GM18909 (cell line): ENCODE measurements around the gene DNASE1L1.

Experiments used
- ATAC-seq: cut with Tn5 transposase; IDR thresholded peaks from one replicate; pipeline ENCODE4 v1.9.1; 2021; ENCODE audit warnings: mild to moderate bottlenecking; ENCODE audit not compliant: unreplicated experiment, poor library complexity

The DNASE1L1 gene

DNA sequence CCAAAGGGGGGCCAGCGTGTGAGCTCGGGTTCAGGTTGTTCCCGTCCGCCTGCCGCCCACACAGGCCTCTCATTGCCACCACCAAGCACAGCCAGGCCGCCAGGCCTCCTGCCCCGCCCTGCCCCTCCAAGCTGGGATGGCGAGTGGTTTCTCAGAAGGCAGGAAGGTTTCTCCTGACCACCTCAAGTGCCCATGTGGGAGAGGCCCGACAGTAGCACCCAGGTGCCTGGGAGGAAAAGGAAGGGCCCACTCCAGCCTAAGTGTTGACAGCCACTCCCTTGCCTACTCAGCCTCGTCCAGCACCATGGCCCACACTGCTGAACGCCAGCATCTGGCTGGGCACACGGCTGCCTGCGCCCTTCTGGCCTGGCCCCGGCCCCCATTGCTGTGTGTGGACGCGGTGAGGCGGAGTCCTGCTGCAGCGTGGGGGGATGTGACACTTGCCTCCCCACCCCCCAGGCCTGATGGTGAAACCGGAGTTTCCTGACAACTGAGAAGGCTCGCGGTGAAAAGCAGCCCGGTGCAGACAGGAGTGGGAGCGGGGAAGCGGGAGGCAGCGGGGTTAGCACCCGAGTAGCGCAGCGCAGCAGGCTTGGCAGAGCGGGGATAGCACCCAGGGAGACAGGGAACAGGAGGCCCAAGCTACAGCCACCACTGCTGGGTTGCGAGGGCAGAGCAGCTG, 53.8 kb downstream of the DNASE1L1 start:
- no peak for ATAC-seq

DNA sequence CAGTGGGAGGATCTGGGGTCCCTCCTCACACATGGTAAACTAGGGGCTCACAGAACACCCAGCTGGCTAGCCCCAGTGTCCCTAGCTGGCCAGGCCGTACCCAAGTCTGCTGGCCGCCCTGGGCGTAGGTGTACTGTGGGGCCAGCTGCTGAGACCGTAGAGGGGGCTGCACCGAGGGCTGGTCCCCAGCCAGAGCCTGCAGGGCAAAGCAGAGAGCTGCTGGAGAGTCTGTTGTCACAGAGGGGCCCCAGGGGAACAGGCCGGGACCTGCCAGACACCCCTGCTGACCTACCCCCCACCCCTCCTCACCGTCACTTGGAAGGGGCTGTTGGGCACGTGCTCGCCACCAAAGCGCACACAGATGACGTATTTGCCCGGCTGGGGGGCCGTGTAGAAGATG, 54.5 kb downstream of the DNASE1L1 start:
- no peak for ATAC-seq

- no peak for ATAC-seq
Observed at GRCh38 chrX:154354013-154354412, 55.0 kb downstream of the DNASE1L1 start.

GRCh38 chrX:154353172-154353843, 55.7 kb downstream of the DNASE1L1 start:
- no peak for ATAC-seq

DNA sequence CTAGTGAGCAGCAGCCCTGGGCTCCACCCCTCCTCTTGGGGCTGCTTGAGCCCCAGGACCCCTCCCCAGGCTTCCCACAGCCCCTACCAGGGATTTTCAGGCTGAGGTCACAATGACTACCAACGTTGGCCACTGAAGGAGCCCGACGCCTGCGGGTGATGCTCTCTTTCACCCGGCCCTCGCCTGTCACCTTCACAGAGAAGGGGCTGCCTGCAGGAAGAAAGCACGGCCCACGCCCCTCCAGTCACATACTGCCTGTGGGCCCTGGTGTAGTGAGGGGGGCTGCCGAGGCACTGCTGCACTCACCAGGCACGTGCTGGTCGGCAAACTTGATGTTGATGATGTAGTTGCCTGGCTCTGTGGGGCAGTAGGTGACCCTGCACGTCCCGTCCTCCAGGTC, 56.6 kb downstream of the DNASE1L1 start:
- no peak for ATAC-seq

DNA sequence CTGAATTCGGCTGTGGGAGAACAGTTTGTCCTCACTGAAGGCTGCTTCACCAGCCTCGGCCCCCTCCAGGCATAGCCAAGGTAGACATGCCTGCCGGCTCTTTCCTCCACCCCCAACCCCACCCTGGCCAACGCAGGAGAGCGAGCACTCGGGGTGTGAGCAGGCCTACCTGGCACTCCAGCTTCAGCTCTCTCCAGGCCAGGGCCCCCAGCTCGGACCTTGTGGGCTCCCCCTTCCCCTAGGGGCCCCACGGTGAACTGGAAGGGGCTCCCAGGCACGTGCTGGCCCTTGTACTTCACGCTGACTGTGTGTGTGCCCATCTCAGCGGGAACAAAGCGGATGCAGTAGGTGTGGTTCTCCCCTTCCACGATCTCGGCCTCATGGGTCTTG, 57.0 kb downstream of the DNASE1L1 start:
- ATAC-seq: no peak
